NB4 (cell line): ENCODE results near the gene CES1.

Source experiments
- CTCF ChIP-seq: IDR thresholded peaks from one replicate; pipeline ENCODE4 v1.5.1; 2012; ENCODE audit warnings: low read depth, low read length
- MAX ChIP-seq: IDR thresholded peaks from 2 replicates; pipeline ENCODE4 v1.6.1; 2011; ENCODE audit warnings: low read depth, low read length
- POLR2A ChIP-seq: IDR thresholded peaks from 2 replicates; pipeline ENCODE4 v1.6.1; 2011; ENCODE audit warnings: mild to moderate bottlenecking; ENCODE audit not compliant: insufficient read length; ENCODE audit errors: extremely low read depth

DNA sequence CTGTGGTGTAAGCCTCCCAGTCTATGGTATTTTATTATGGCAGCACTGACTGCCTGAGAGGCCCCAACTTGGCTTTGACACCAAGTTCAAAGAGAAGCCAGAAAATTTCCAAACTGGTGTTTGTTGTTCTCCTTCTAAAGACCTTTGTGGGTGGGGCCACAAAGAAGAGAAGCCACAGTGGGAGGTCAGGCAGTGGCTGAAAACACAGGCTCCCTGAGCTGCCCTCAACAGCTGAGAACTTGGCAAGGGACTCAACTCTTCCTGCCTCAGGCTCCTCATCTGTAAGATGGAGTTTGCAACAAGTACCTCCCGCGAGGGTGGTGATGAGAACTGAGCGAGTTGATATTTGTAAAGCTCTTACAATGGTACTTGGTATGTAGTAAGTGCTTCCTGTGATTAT lies 24.1 kb upstream of the CES1 start:
- TF ChIP-seq MAX (no peak), CTCF (no peak), POLR2A (no peak)
